Right lobe of liver (tissue), 6 donors: ENCODE data around the gene KCNQ1. TPM values are rescaled to one million over a fixed set of nuclear protein-coding genes. Genes with fewer than 3 reads are reported as not detected.

Experiments used
- ATAC-seq, 4 donors: fragments of 200-7000 bp; cut with Tn5 transposase; one replicate each; pipeline ENCODE4 v1.9.1; 2020; ENCODE audit warnings: mild to moderate bottlenecking in 4 of 4, moderate library complexity in 4 of 4
- DNase-seq, 3 donors: peaks; one replicate each; pipeline ENCODE4 v3.0.0-alpha.2; 2020
- H3K27ac ChIP-seq, 3 donors: fragments of 200-600 bp; one replicate each; pipeline ENCODE4 v1.8.0; 2022
- H3K27me3 ChIP-seq, 2 donors: fragments of 200-600 bp; one replicate each; pipeline ENCODE4 v1.8.0; 2022
- H3K36me3 ChIP-seq, 4 donors: fragments of 200-600 bp; sonication (generic) in 1 of 4; one replicate each; pipeline versions ENCODE4 v1.5.1 to v1.8.0; 2017 to 2022; ENCODE audit warnings: control low read depth in 1 of 4
- H3K4me1 ChIP-seq, 4 donors: fragments of 200-600 bp; sonication (generic) in 1 of 4; one replicate each; pipeline versions ENCODE4 v1.5.1 to v1.8.0; 2017 to 2022; ENCODE audit warnings: control low read depth in 1 of 4
- H3K4me3 ChIP-seq, 3 donors: fragments of 200-600 bp; one replicate each; pipeline ENCODE4 v1.8.0; 2022
- H3K9me3 ChIP-seq, 4 donors: fragments of 200-600 bp; sonication (generic) in 1 of 4; one replicate each; pipeline versions ENCODE4 v1.5.1 to v1.8.0; 2017 to 2022; ENCODE audit warnings: control low read depth in 1 of 4
- CTCF ChIP-seq, 4 donors: fragments of 200-600 bp in 3 of 4; fragments of 450-650 bp in 1 of 4; IDR thresholded peaks; one replicate each; pipeline versions ENCODE4 v1.5.1 to v1.8.0; 2016 to 2022; ENCODE audit warnings: antibody characterized with exemption in 4 of 4, mild to moderate bottlenecking in 2 of 4
- POLR2A ChIP-seq: fragments of 450-650 bp; IDR thresholded peaks from one replicate; pipeline ENCODE4 v1.6.1; 2017; ENCODE audit warnings: antibody characterized with exemption, mild to moderate bottlenecking
- WGBS: methylation state at CpG from one replicate; pipeline ENCODE4 v1.1.6; 2018; ENCODE audit warnings: low coverage, low lambda C conversion rate; ENCODE audit not compliant: insufficient coverage; ENCODE audit errors: missing lambda C conversion rate; 5-methylcytosine and 5-hydroxymethylcytosine counted together
- intact Hi-C, 2 donors: fragments of 100-400 bp; cut with DNase I; formaldehyde crosslinking; loops; one replicate each; pipeline versions ENCODE4 v1.11.2 to v1.14.1; 2022
- total RNA-seq, 6 experiments: library from RNA; depleted of rRNA in 2 of 6; stranded (reverse); fragments of >200 nt in 2 of 6; fragmentation: NEBNext Ultra II Directional in 3 of 6; extraction: Animal tissue kit (Norgen Biotek cat#: 25700) in 3 of 6; gene quantifications; one replicate each; pipeline versions ENCODE4 v1.1.0 to v1.2.4, GENCODE V29; 2016 to 2023
- donor health status: DM: no; HTN: yes; CAD: no.
- donor health status: DM: no; HTN: no; CAD: no.
- donor health status: DM: no; HTN: no; CAD: no.
- donor health status: DM: no; HTN: yes; CAD: no.
- donor health status: DM: no; HTN: yes; CAD: no.

Gene KCNQ1
- total RNA-seq, 6 experiments from 2014 or later: 0.61 to 2.4 (median 1.8) TPM

GRCh38 chr11:2426221-2426620 lies 18.6 kb upstream of the KCNQ1 start:
- ATAC-seq (no peak), DNase-seq (no peak)
- WGBS: no CpG with 5 or more reads among the region's 13 CpGs
- Histone ChIP-seq H3K4me3 (no peak overlapping the region), H3K4me1 (no peaks in the 10 kb centered on the region), H3K27me3 (no peaks in the 10 kb centered on the region), H3K27ac (no peak overlapping the region), H3K36me3 (no peaks in the 10 kb centered on the region), H3K9me3 (no peaks in the 10 kb centered on the region)
- no peak for TF ChIP-seq CTCF (IDR thresholded peaks at IDR 0.05)
- TF ChIP-seq POLR2A: no peak
- intact Hi-C loops: no loop called here

- intact Hi-C loops: no loop called here
- DNase-seq (no peak), ATAC-seq (no peak)
- H3K9me3 ChIP-seq: no peaks in the 10 kb centered on the region
- no peaks in the 10 kb centered on the region for H3K36me3 ChIP-seq
- no peak overlapping the region for H3K4me3 ChIP-seq
- H3K27me3 ChIP-seq: no peaks in the 10 kb centered on the region
- 50% methylated on average over 4 of the region's 14 CpGs for WGBS
- H3K4me1 ChIP-seq: no peaks in the 10 kb centered on the region
- TF ChIP-seq POLR2A: no peak
- TF ChIP-seq CTCF (IDR thresholded peaks at IDR 0.05): no peak
- no peak overlapping the region for H3K27ac ChIP-seq
These were observed 17.8 kb upstream of the KCNQ1 start for GRCh38 chr11:2426826-2427521.

- intact Hi-C loops: loop anchor here (2.0 kb wide), 1 partner anchor 103 kb away; no protein-coding TSS in a partner anchor
- H3K9me3 ChIP-seq: no peaks in the 10 kb centered on the region
- TF ChIP-seq CTCF (IDR thresholded peaks at IDR 0.05) (no peak), POLR2A (no peak)
- no peak overlapping the region for H3K27ac ChIP-seq
- WGBS: 47% methylated on average over 3 of the region's 12 CpGs
- no peaks in the 10 kb centered on the region for H3K36me3 ChIP-seq
- ATAC-seq (no peak), DNase-seq (no peak)
- H3K27me3 ChIP-seq: no peaks in the 10 kb centered on the region
- H3K4me1 ChIP-seq: no peaks in the 10 kb centered on the region
- no peak overlapping the region for H3K4me3 ChIP-seq
These were observed 17.0 kb upstream of the KCNQ1 start for GRCh38 chr11:2427721-2428321.

GRCh38 chr11:2428322-2428795 lies 16.4 kb upstream of the KCNQ1 start:
- Histone ChIP-seq H3K27ac (no peak overlapping the region), H3K9me3 (no peaks in the 10 kb centered on the region), H3K4me3 (no peak overlapping the region), H3K36me3 (no peaks in the 10 kb centered on the region), H3K27me3 (no peaks in the 10 kb centered on the region), H3K4me1 (no peaks in the 10 kb centered on the region)
- intact Hi-C loops: loop anchor here (2.0 kb wide), 1 partner anchor 102 kb away; no protein-coding TSS in a partner anchor
- TF ChIP-seq POLR2A: no peak
- peak; percentile 67 to 85 (median 76) for TF ChIP-seq CTCF (IDR thresholded peaks at IDR 0.05)
- WGBS: 38% methylated on average over 8 of the region's 8 CpGs
- peak; percentile 82 to 85 (median 84) for DNase-seq
- ATAC-seq: peak; percentile 69 to 88 (median 80)
